ENCODE data around the gene KLHL41.
"Not testable (repeated sequence)": the region's sequence is repeated elsewhere in the genome, so short reads cannot be mapped to it uniquely, and the experiment has no call there.

The KLHL41 gene

GRCh38 chr2:169573160-169573973, 63.9 kb downstream of the KLHL41 start, which contains the start of gene FASTKD1:
Gene FASTKD1, minus strand, starts transcription at chr2:169573865. Its CDS starts 1,836 bp downstream, at chr2:169572029.
- peak; percentile 97 for DNase-seq

GRCh38 chr2:169573974-169574299, 64.4 kb downstream of the KLHL41 start:
- no peak for DNase-seq

GRCh38 chr2:169574539-169574938, 65.0 kb downstream of the KLHL41 start:
- not testable (repeated sequence) for DNase-seq

GRCh38 chr2:169575264-169575663, 65.8 kb downstream of the KLHL41 start:
- not testable (repeated sequence) for DNase-seq

Measured in activated CD4-positive, alpha-beta T cell treated with anti-CD3 and anti-CD28 coated beads, Interleukin-2, Interleukin-6, amounts not matched to agents 100 ng/mL and 50 ng/mL, durations not matched to agents 16 hours and 8 hours (primary cell).